HG02973 (cell line): ENCODE data around the gene WDR54.

Experiments used
- ATAC-seq: cut with Tn5 transposase; IDR thresholded peaks from one replicate; pipeline ENCODE4 v1.9.1; 2021; ENCODE audit warnings: moderate library complexity; ENCODE audit not compliant: unreplicated experiment

The WDR54 gene

GRCh38 chr2:74421221-74421870 lies at the start of gene WDR54, which contains the start of gene C2orf81:
Gene WDR54 (plus strand): TSS chr2:74421730. CDS start chr2:74422154, 424 bp downstream.
Gene C2orf81 (minus strand): TSS chr2:74421619. CDS start chr2:74421560, 59 bp downstream.
- peak; percentile 83 for ATAC-seq

GRCh38 chr2:74372674-74373073 lies 48.9 kb upstream of the WDR54 start:
- no peak for ATAC-seq

- no peak for ATAC-seq
Measured at GRCh38 chr2:74373221-74373676, 48.3 kb upstream of the WDR54 start.

- ATAC-seq, result no peak
Measured at GRCh38 chr2:74373985-74374384, 47.5 kb upstream of the WDR54 start.

GRCh38 chr2:74374509-74375205 lies 46.9 kb upstream of the WDR54 start:
- no peak for ATAC-seq

GRCh38 chr2:74375838-74376237 lies 45.7 kb upstream of the WDR54 start:
- ATAC-seq, result no peak

GRCh38 chr2:74378007-74378406 lies 43.5 kb upstream of the WDR54 start:
- no peak for ATAC-seq

GRCh38 chr2:74379851-74380789 lies 41.4 kb upstream of the WDR54 start, which contains the start of gene DCTN1:
Gene DCTN1 (minus strand): TSS chr2:74380311. CDS start chr2:74380037, 274 bp downstream.
- no peak for ATAC-seq

- ATAC-seq, result no peak
Measured at GRCh38 chr2:74381751-74382150, 39.8 kb upstream of the WDR54 start.

- ATAC-seq, result no peak
Measured at GRCh38 chr2:74383254-74383653, 38.3 kb upstream of the WDR54 start.

- ATAC-seq, result no peak
Measured at GRCh38 chr2:74384051-74384450, 37.5 kb upstream of the WDR54 start.

GRCh38 chr2:74385396-74385795 lies 36.1 kb upstream of the WDR54 start:
- ATAC-seq, result no peak

GRCh38 chr2:74387346-74387745 lies 34.2 kb upstream of the WDR54 start:
- ATAC-seq, result no peak

GRCh38 chr2:74390606-74391005 lies 30.9 kb upstream of the WDR54 start:
- no peak for ATAC-seq

- peak; percentile 10 for ATAC-seq
Measured at GRCh38 chr2:74391209-74391579, 30.3 kb upstream of the WDR54 start.

GRCh38 chr2:74391580-74392448 lies 29.7 kb upstream of the WDR54 start:
- ATAC-seq, result peak; percentile 62

GRCh38 chr2:74392449-74392743 lies 29.1 kb upstream of the WDR54 start:
- no peak for ATAC-seq

GRCh38 chr2:74393525-74393924 lies 28.0 kb upstream of the WDR54 start:
- ATAC-seq, result no peak

- ATAC-seq, result no peak
Measured at GRCh38 chr2:74396149-74396548, 25.4 kb upstream of the WDR54 start.

- ATAC-seq, result no peak
Measured at GRCh38 chr2:74399785-74400184, 21.7 kb upstream of the WDR54 start.
